HL-60 (cell line): ENCODE measurements around the gene GCGR.

Experiments used
- DNase-seq, 2 experiments: peaks; one replicate each; pipeline ENCODE4 v3.0.0-alpha.2; 2010 to 2020; ENCODE audit warnings: low read depth in 1 of 2, low spot score in 1 of 2
- H3K27ac ChIP-seq: fragments of 250-450 bp; sonication (Bioruptor Pico); replicated peaks from 2 replicates; pipeline ENCODE4 v1.5.1; 2020; ENCODE audit warnings: mild to moderate bottlenecking, moderate library complexity
- H3K27me3 ChIP-seq: fragments of 250-450 bp; sonication (Bioruptor Pico); 2 replicates; pipeline ENCODE4 v1.5.1; 2021; ENCODE audit warnings: mild to moderate bottlenecking, moderate library complexity; ENCODE audit not compliant: insufficient read depth, poor library complexity, severe bottlenecking
- H3K4me3 ChIP-seq: replicated peaks from 2 replicates; pipeline ENCODE4 v1.5.1; 2011; ENCODE audit warnings: mild to moderate bottlenecking, control low read depth, low read length; ENCODE audit not compliant: insufficient read depth
- GABPA ChIP-seq: IDR thresholded peaks from 2 replicates; pipeline ENCODE4 v1.6.1; 2012; ENCODE audit warnings: low read depth
- POLR2AphosphoS5 ChIP-seq: IDR thresholded peaks from 2 replicates; pipeline ENCODE4 v1.6.1; 2012; ENCODE audit warnings: low read depth
- SPI1 ChIP-seq: IDR thresholded peaks from 2 replicates; pipeline ENCODE4 v1.6.1; 2012; ENCODE audit warnings: low read depth, mild to moderate bottlenecking, borderline replicate concordance
- TF ChIP-seq, protein P1 (sequence below): IDR thresholded peaks from one replicate; pipeline ENCODE4 v1.5.1; 2011; ENCODE audit warnings: low read length, control low read depth, inconsistent platforms; ENCODE audit not compliant: insufficient read depth
- TF ChIP-seq, protein P2 (sequence below): IDR thresholded peaks from 2 replicates; pipeline ENCODE4 v1.6.1; 2012; ENCODE audit warnings: low read depth; ENCODE audit not compliant: insufficient replicate concordance

Gene GCGR

DNA sequence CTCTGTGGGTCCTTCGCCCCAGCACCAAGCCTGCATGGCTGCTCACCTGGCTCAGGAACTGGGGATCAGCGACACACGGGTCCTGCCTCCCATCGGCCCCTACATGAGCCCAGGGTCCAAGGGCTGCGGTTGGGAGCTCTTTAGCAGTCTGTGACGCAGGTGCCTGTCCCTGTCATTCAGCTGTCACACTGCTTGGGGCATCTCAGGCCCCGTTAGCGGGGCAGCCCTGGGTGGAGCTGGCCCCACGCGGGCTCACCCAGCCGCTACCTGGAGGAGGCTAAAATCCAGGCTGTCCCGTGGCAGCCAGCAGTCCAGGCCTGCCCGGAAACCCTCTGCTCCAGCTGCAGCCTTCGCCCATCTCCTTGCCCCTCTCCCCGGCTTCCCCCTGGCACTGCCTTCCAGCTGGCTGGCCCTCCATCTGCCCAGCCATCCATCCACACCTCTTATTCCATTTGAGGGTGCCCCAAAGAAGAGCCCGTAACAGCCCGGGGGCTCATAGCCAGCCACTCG is 3.3 kb downstream of the GCGR start:
- no peak for DNase-seq
- peaks cover 44% of the 10 kb centered on the region for H3K27me3 ChIP-seq
- TF ChIP-seq GABPA (no peak), SPI1 (no peak), POLR2AphosphoS5 (no peak)
- TF ChIP-seq, protein P1, sequence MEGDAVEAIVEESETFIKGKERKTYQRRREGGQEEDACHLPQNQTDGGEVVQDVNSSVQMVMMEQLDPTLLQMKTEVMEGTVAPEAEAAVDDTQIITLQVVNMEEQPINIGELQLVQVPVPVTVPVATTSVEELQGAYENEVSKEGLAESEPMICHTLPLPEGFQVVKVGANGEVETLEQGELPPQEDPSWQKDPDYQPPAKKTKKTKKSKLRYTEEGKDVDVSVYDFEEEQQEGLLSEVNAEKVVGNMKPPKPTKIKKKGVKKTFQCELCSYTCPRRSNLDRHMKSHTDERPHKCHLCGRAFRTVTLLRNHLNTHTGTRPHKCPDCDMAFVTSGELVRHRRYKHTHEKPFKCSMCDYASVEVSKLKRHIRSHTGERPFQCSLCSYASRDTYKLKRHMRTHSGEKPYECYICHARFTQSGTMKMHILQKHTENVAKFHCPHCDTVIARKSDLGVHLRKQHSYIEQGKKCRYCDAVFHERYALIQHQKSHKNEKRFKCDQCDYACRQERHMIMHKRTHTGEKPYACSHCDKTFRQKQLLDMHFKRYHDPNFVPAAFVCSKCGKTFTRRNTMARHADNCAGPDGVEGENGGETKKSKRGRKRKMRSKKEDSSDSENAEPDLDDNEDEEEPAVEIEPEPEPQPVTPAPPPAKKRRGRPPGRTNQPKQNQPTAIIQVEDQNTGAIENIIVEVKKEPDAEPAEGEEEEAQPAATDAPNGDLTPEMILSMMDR = no peak
- TF ChIP-seq, protein P2, sequence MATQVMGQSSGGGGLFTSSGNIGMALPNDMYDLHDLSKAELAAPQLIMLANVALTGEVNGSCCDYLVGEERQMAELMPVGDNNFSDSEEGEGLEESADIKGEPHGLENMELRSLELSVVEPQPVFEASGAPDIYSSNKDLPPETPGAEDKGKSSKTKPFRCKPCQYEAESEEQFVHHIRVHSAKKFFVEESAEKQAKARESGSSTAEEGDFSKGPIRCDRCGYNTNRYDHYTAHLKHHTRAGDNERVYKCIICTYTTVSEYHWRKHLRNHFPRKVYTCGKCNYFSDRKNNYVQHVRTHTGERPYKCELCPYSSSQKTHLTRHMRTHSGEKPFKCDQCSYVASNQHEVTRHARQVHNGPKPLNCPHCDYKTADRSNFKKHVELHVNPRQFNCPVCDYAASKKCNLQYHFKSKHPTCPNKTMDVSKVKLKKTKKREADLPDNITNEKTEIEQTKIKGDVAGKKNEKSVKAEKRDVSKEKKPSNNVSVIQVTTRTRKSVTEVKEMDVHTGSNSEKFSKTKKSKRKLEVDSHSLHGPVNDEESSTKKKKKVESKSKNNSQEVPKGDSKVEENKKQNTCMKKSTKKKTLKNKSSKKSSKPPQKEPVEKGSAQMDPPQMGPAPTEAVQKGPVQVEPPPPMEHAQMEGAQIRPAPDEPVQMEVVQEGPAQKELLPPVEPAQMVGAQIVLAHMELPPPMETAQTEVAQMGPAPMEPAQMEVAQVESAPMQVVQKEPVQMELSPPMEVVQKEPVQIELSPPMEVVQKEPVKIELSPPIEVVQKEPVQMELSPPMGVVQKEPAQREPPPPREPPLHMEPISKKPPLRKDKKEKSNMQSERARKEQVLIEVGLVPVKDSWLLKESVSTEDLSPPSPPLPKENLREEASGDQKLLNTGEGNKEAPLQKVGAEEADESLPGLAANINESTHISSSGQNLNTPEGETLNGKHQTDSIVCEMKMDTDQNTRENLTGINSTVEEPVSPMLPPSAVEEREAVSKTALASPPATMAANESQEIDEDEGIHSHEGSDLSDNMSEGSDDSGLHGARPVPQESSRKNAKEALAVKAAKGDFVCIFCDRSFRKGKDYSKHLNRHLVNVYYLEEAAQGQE = no peak
- H3K27ac ChIP-seq = no peak overlapping the region
- H3K4me3 ChIP-seq = no peak overlapping the region

DNA sequence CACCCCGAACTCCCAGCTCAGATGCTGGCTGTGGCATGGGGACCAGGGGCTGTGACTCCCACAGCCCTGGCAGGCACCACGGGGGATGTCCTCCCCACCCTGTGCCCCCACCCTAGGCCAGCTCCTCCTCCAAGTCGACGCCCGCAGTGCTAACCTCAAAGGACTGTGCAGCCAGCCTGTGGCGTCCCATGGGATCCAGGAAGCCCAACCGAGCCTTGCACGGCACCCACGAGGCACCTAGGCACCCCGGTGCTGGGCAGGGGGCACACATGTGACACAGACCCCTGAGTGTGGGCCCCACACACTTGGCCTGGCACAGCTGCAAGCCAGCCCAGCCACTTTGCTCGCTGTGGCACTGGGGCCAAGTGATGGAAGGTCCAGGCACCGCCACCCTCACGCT is 3.9 kb downstream of the GCGR start:
- Histone ChIP-seq H3K27ac (no peak overlapping the region), H3K4me3 (no peak overlapping the region), H3K27me3 (peaks cover 38% of the 10 kb centered on the region)
- TF ChIP-seq SPI1 (no peak), GABPA (no peak), POLR2AphosphoS5 (no peak)
- TF ChIP-seq, protein P1 = no peak
- TF ChIP-seq, protein P2 = no peak
- no peak for DNase-seq

DNA sequence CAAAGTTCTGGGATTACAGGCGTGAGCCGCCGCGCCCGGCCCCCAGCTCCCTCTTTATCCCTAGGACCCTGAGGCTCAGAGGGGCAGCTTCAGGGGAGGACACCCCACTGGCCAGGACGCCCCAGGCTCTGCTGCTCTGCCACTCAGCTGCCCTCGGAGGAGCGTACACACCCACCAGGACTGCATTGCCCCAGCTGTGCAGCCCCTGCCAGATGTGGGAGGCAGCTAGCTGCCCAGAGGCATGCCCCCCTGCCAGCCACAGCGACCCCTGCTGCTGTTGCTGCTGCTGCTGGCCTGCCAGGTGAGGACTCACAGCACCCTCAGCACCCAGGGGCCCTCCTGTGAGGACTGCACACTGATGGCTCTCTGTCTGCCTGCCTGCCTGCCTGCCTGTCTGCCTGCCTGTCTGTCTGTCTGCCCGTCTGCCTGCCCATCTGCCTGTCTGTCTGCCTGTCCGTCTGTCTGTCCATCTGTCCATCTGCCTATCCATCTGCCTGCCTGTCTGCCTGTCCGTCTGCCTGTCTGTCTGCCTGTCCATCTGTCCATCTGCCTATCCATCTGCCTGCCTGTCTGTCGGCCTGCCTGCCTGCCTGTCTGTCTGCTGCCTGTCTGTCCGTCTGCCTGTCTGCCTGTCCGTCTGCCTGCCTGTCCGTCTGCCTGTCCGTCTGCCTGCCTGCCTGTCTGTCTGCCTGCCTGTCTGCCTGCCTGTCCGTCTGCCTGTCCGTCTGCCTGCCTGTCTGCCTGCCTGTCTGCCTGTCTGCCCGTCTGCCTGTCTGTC is 5.0 kb downstream of the GCGR start:
- peaks cover 29% of the 10 kb centered on the region for H3K27me3 ChIP-seq
- no peak overlapping the region for H3K4me3 ChIP-seq
- DNase-seq = no peak
- H3K27ac ChIP-seq = no peak overlapping the region
- TF ChIP-seq, protein P2 = no peak
- TF ChIP-seq SPI1 (no peak), GABPA (no peak), POLR2AphosphoS5 (no peak)
- TF ChIP-seq, protein P1 = no peak
